HCT116 (cell line): ENCODE measurements around the gene RPL35. TPM values are rescaled to one million over a fixed set of nuclear protein-coding genes. Genes with fewer than 3 reads are reported as not detected.

Source experiments
- ATAC-seq: fragments of 200-7000 bp; cut with Tn5 transposase; 2 replicates; pipeline ENCODE4 v1.9.1; 2020; ENCODE audit warnings: mild to moderate bottlenecking, moderate library complexity
- BruUV-seq: library from RNA; stranded (reverse); fragments of 400-500 nt; replicated peaks from 2 replicates; lab custom pipeline; 2021; lab: Mats Ljungman, UMichigan
- CTCF ChIA-PET: fragments of 300-600 bp; sonication (Branson Sonifier 250); formaldehyde crosslinking; loops from one replicate; lab custom pipeline; 2021; ENCODE audit warnings: antibody characterized with exemption; lab: Charles Lee
- POLR2A ChIA-PET: fragments of 300-600, 350-600 bp; sonication (Branson Sonifier 250); formaldehyde crosslinking; loops from one replicate; lab custom pipeline; 2021; ENCODE audit warnings: antibody characterized with exemption; lab: Charles Lee
- RAD21 ChIA-PET, 2 experiments: fragments of 300-600 bp; sonication (Branson Sonifier 250); formaldehyde crosslinking; loops; one replicate each; lab custom pipeline; 2023; ENCODE audit warnings: low total read pairs in 2 of 2; ENCODE audit not compliant: uncharacterized antibody in 2 of 2, unreplicated experiment in 2 of 2, low non-redundant PET in 1 of 2; lab: Charles Lee
- DNase-seq: peaks from one replicate; pipeline ENCODE4 v3.0.0-alpha.2; 2010; ENCODE audit warnings: low read depth, low spot score
- H2AFZ ChIP-seq: fragments of 200-600 bp; shearing (Covaris generic), sonication (generic); 2 replicates; pipeline ENCODE4 v1.6.1; 2017; ENCODE audit warnings: low read depth, mixed run types, mixed read lengths, antibody characterized with exemption, low read length; ENCODE audit not compliant: poor library complexity, severe bottlenecking
- H3K27ac ChIP-seq: 2 replicates; pipeline ENCODE4 v1.5.1; 2012; ENCODE audit warnings: low read depth, low read length
- H3K27me3 ChIP-seq: fragments of 200-600 bp; sonication (generic); 2 replicates; pipeline ENCODE4 v1.6.1; 2016; ENCODE audit warnings: mixed run types, low read length, mixed read lengths; ENCODE audit not compliant: insufficient read depth
- H3K36me3 ChIP-seq, 2 experiments: fragments of 200-500 bp in 1 of 2; fragments of 200-600 bp in 1 of 2; sonication (Bioruptor generic) in 1 of 2; sonication (generic) in 1 of 2; 2 replicates each; pipeline versions ENCODE4 v1.5.1 to v1.6.1; 2014 to 2016; ENCODE audit warnings: low read length in 2 of 2, inconsistent platforms in 1 of 2, mixed read lengths in 1 of 2, mixed run types in 1 of 2; ENCODE audit not compliant: insufficient read depth in 2 of 2, control insufficient read depth in 1 of 2
- H3K4me1 ChIP-seq, 2 experiments: fragments of 200-600 bp in 1 of 2; sonication (generic) in 1 of 2; 2 replicates each; pipeline versions ENCODE4 v1.5.1 to v1.6.1; 2012 to 2017; ENCODE audit warnings: low read length in 2 of 2, inconsistent platforms in 1 of 2, mild to moderate bottlenecking in 1 of 2, mixed read lengths in 1 of 2, mixed run types in 1 of 2, moderate library complexity in 1 of 2; ENCODE audit not compliant: insufficient read depth in 2 of 2, control insufficient read depth in 1 of 2
- H3K4me2 ChIP-seq: fragments of 200-600 bp; sonication (generic); 2 replicates; pipeline ENCODE4 v1.6.1; 2017; ENCODE audit warnings: mixed run types, low read length, mixed read lengths
- H3K4me3 ChIP-seq, 2 experiments: fragments of 200-600 bp in 1 of 2; sonication (generic) in 1 of 2; replicated peaks in 1 of 2; 2 replicates each; pipeline ENCODE4 v1.5.1; 2011 to 2016; ENCODE audit warnings: low read length in 2 of 2, control low read depth in 1 of 2, low read depth in 1 of 2, mild to moderate bottlenecking in 1 of 2, mixed read lengths in 1 of 2, mixed run types in 1 of 2
- H3K79me2 ChIP-seq: fragments of 200-600 bp; sonication (generic); 2 replicates; pipeline ENCODE4 v1.6.1; 2017; ENCODE audit warnings: mild to moderate bottlenecking, mixed run types, low read length, moderate library complexity, mixed read lengths; ENCODE audit not compliant: insufficient read depth
- H3K9ac ChIP-seq: fragments of 200-600 bp; sonication (generic); 2 replicates; pipeline ENCODE4 v1.6.1; 2016; ENCODE audit warnings: low read length, mixed read lengths
- H3K9me2 ChIP-seq: fragments of 200-600 bp; sonication (generic), shearing (Covaris generic); 2 replicates; pipeline ENCODE4 v1.6.1; 2017; ENCODE audit warnings: mixed run types, mild to moderate bottlenecking, moderate library complexity; ENCODE audit not compliant: insufficient read depth
- H3K9me3 ChIP-seq, 2 experiments: fragments of 200-500 bp in 1 of 2; fragments of 200-600 bp in 1 of 2; sonication (Bioruptor generic) in 1 of 2; sonication (generic) in 1 of 2; 2 replicates each; pipeline ENCODE4 v1.6.1; 2014 to 2017; ENCODE audit warnings: low read length in 2 of 2, mixed read lengths in 2 of 2, inconsistent platforms in 1 of 2, low read depth in 1 of 2, mild to moderate bottlenecking in 1 of 2, mixed run types in 1 of 2, moderate library complexity in 1 of 2; ENCODE audit not compliant: control insufficient read depth in 1 of 2, insufficient read depth in 1 of 2
- H4K20me1 ChIP-seq: fragments of 200-600 bp; sonication (generic), shearing (Covaris generic); 2 replicates; pipeline ENCODE4 v1.6.1; 2017; ENCODE audit warnings: mixed run types, mild to moderate bottlenecking, moderate library complexity; ENCODE audit not compliant: insufficient read depth
- ATF3 ChIP-seq: IDR thresholded peaks from 2 replicates; pipeline ENCODE4 v1.6.1; 2012
- CBX3 ChIP-seq: IDR thresholded peaks from 2 replicates; pipeline ENCODE4 v1.6.1; 2012; ENCODE audit warnings: low read depth
- CTCF ChIP-seq, 3 experiments: fragments of 200-600 bp in 1 of 3; sonication (generic) in 1 of 3; IDR thresholded peaks in 2 of 3; conservative IDR thresholded peaks in 1 of 3; 2 replicates each; pipeline ENCODE4 v1.5.1; 2012 to 2017; ENCODE audit warnings: low read depth in 2 of 3, low read length in 2 of 3, antibody characterized with exemption in 1 of 3, borderline replicate concordance in 1 of 3, control low read depth in 1 of 3, mild to moderate bottlenecking in 1 of 3, mixed read lengths in 1 of 3, mixed run types in 1 of 3, moderate library complexity in 1 of 3; ENCODE audit not compliant: insufficient read depth in 1 of 3
- EZH2 ChIP-seq: fragments of 200-600 bp; sonication (generic); IDR thresholded peaks from 2 replicates; pipeline ENCODE4 v1.6.1; 2017; ENCODE audit warnings: antibody characterized with exemption, mixed run types
- MAX ChIP-seq: IDR thresholded peaks from 2 replicates; pipeline ENCODE4 v1.6.1; 2012
- SP1 ChIP-seq: IDR thresholded peaks from 2 replicates; pipeline ENCODE4 v1.6.1; 2012; ENCODE audit warnings: low read depth
- TCF7L2 ChIP-seq: IDR thresholded peaks from 2 replicates; pipeline ENCODE4 v1.7.0; 2011; ENCODE audit warnings: borderline replicate concordance, inconsistent platforms; ENCODE audit not compliant: insufficient read depth, insufficient read length; ENCODE audit errors: extremely low read depth
- YY1 ChIP-seq: IDR thresholded peaks from 2 replicates; pipeline ENCODE4 v1.6.1; 2011; ENCODE audit warnings: low read length, low read depth, moderate library complexity, mild to moderate bottlenecking; ENCODE audit not compliant: insufficient replicate concordance; ENCODE audit errors: extremely low read depth
- ZFX ChIP-seq: fragments of 450-650 bp; IDR thresholded peaks from 2 replicates; pipeline ENCODE4 v1.6.1; 2017
- intact Hi-C: fragments of 100-400 bp; cut with micrococcal nuclease; formaldehyde crosslinking; loops from 2 replicates; pipeline ENCODE4 v1.10.0; 2022
- total RNA-seq: library from RNA; stranded (reverse); gene quantifications from one replicate; pipeline ENCODE4 v1.2.1, GENCODE V29; 2021; ENCODE audit not compliant: unreplicated experiment

The RPL35 gene
- total RNA-seq, 1 experiment from 2014 or later: 1,754 TPM

- CTCF ChIA-PET: interaction anchor here (0.9 to 11.7 kb wide), 3 partner anchors 11 to 83 kb away, joined by 3 to 601 read pairs (median 7); partner anchors contain the start of genes NR6A1 and OLFML2A
- Histone ChIP-seq H2AFZ (no peak overlapping the region), H3K36me3 (peaks cover 33 to 46% of the 10 kb centered on the region in 2 experiments), H3K79me2 (peaks cover 39% of the 10 kb centered on the region), H3K9me2 (no peaks in the 10 kb centered on the region), H3K4me1 (peaks cover 9 to 52% of the 10 kb centered on the region in 2 experiments; a peak in 3 of 4 replicates), H4K20me1 (peaks cover 50% of the 10 kb centered on the region), H3K9me3 (no peaks in the 10 kb centered on the region), H3K27me3 (no peaks in the 10 kb centered on the region), H3K4me3 (no peak overlapping the region), H3K9ac (peak overlapping the region; percentile 5; the same call in 1 of the 2 replicates), H3K27ac (0 out of 2 replicates have a peak overlapping the region, but pooled peaks have one; percentile 16), H3K4me2 (peak overlapping the region; percentile 29; the same call in 1 of the 2 replicates)
- DNase-seq (no peak), ATAC-seq (no peak)
- POLR2A ChIA-PET: interaction anchor here (2.6 to 4.4 kb wide), 2 partner anchors 78 to 86 kb away, joined by 8 to 21 read pairs; partner anchors contain the start of gene NR6A1
- TF ChIP-seq TCF7L2 (no peak), SP1 (no peak), YY1 (no peak), EZH2 (no peak), CBX3 (no peak), ATF3 (no peak), MAX (no peak), CTCF (IDR thresholded peaks at IDR 0.05 in 2 of 3, conservative IDR thresholded peaks at IDR 0.05 in 1 of 3; ENCODE audit: borderline replicate concordance in 1 of 3, insufficient read depth in 1 of 3, low read depth in 2 of 3, low read length in 2 of 3) (no peak), ZFX (no peak)
- intact Hi-C loops: loop anchor here (5.0 to 10.0 kb wide), 2 partner anchors 285 to 443 kb away; partner anchors contain the start of genes PSMB7 and SCAI
- RAD21 ChIA-PET: no interaction called here
- BruUV-seq: no TSS peak
These were observed 4.1 kb downstream of the RPL35 start for GRCh38 chr9:124857533-124858162.
